HG02763 (cell line): ENCODE data around the gene MRPL50.

Experiments
- ATAC-seq: cut with Tn5 transposase; IDR thresholded peaks from one replicate; pipeline ENCODE4 v1.9.1; 2021; ENCODE audit warnings: mild to moderate bottlenecking, moderate library complexity; ENCODE audit not compliant: unreplicated experiment

MRPL50 gene

GRCh38 chr9:101381118-101381517 is 17.3 kb downstream of the MRPL50 start:
- no peak for ATAC-seq

DNA sequence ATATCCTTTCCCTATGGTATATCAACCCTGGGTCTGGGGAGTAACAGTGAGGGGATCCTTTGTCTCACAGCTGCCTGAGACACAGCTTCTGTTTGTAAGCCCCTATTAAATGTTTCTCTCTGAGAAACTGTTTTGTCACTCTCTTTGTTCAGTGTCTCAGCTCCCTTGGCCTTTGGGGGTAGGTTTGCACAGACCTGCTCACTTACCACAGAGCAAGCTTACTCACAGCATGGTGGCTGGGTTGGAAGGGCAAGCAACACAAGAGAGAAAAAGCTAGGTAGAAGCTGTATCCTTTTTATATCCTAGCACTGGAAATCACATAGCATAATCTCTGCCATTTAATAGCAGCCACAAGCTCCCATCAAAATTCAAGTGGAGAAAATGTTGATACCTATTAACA is 18.1 kb downstream of the MRPL50 start:
- no peak for ATAC-seq

- ATAC-seq, result no peak
Observed at GRCh38 chr9:101376111-101376848, 22.1 kb downstream of the MRPL50 start.

- ATAC-seq, result no peak
Observed at GRCh38 chr9:101375546-101375945, 22.9 kb downstream of the MRPL50 start.

DNA sequence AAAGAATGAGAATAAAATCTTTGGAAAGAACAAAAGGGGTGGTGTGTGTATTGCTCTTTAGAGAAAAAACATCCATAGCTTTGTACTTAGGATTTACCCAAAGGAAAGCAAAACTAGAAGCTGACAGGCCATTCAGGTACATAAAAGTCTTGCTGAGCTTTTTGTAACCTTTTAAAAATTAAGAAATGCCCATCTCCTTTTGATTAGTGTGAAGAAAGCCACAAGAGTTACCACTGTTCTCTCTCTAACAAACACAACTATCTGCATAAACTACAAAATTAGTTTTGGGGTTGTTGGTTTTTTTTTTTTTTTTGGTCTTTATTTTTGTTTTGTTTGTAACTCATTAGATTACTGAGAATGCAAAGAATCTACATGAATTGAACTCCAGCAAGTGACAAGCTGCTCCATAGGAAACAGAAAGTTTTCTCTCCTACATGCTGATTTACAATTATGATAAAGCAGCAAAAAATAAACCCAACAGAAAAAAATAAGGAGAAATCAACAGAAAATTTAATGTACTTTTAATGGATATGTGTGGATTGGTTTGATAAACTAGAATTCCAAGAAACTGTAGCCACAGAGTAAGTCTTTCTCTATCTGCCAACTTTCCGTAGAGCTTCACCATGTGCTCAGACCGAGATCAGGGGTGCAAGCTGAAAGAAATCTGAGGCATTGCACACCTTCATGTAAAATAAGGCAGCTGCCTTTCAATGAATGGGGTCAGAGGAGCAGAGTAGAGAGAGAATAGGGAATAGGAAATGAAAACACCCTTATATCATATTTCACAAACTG is 25.9 kb downstream of the MRPL50 start:
- ATAC-seq, result no peak

GRCh38 chr9:101371813-101372212 is 26.6 kb downstream of the MRPL50 start:
- no peak for ATAC-seq

DNA sequence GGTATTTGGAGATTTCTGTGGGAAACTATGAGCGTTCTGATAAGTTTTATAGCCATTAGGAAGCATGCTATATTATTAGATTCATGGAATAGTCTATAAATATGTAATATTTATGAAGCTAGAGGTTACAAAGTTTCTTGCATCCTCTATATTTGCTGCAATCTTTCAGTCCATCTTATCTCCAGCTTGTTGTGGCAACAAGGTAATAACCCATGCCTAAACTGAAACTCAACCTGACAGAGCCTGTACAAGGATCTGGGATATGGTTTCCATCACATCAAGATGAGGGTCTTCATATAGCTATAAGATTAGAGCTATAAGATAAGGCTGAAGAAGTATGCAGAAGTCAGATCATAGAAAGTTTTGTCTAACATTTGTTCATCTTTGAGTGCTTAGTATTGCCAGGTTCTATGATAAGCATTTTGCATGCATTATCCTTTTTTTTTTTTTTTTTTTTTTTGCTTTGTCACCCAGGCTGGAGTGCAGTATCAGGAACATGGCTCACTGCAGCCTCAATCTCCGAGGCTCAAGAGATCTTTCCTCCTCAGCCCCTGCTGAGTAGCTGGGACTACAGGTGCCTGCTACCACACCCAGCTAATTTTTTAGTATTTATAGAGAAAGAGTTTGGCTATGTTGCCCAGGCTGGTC is 28.4 kb downstream of the MRPL50 start:
- ATAC-seq, result no peak

DNA sequence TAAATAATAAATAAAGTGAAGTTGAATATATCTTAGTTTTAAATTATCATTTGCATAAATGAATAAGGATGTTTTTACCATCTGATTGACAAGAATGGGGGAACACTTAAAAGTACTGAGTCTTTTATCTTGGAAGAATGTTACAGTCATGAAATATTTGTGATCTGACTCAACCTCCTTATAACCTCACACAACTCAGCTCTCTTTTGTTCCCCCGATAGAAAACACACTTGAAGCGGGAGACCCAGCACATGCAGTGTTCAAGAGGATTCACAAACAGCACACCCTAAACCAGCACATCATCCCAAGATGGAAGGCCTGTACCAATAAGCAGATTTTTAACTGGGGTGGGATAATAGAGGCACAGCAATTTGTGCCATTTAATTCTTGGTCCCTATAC is 29.1 kb downstream of the MRPL50 start:
- no peak for ATAC-seq

DNA sequence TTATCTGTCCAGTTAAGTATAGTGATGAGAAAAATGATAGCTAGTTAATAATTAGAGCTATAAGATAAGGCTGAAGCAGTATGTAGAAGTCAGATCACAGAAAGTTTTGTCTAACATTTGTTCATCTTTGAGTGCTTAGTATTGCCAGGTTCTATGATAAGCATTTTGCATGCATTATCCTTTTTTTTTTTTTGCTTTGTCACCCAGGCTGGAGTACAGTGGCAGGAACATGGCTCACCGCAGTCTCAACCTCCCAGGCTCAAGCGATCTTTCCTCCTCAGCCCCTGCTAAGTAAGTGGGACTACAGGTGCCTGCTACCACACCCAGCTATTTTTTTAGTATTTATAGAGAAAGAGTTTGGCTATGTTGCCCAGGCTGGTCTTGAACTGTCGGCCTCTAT is 31.1 kb downstream of the MRPL50 start:
- no peak for ATAC-seq

DNA sequence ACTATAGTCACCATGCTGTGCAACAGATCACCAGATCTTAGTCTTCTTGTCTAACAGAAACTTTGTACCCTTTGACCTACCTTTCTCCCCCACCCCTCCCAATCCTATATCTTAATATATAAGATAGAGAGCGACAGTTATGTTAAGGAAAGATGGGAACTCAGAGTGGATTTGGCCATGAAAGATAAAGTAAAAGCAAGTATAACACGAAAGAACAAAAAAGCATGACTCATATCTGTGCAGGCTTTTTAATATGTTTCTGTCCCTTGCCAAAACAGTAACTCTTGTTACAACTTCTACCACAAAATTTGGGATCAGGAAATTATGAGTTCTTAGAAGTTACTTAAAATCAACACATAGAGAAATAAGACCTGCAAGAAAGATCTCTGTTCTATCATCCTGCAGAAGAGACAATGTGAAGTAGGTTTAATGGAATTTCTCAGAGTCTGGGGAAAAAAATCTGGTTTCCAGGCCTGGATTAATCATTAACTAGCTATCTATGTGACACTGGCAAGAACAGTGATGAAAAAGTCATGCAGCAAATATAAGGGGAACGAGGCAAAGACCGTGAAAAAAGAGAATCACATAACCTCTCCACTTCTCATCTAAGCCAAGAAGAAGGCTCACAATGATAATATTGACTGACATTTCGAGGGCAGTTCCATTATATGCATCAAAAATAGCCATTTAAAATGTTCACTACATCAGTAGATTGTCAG is 32.2 kb downstream of the MRPL50 start:
- ATAC-seq, result no peak

- no peak for ATAC-seq
Observed at GRCh38 chr9:101365181-101365580, 33.2 kb downstream of the MRPL50 start.

DNA sequence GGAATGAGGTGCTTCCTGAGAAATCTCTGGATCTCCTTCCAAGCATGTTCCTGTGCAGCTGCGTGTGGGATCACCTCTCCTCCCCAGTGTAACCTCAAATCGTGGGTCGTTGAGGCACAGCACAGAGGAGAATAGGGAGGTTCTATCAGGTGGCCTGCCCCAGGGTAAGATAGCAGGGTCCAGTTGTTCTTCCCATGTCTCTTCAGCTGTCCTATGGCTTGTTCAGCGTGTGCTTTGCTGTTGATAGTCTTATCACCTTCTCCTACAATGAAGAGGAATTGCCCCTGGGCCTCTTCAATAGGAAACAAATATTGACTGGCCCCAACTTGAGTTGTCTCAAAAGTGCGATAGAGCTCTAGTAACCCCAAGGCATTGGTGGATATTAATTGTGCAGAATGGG is 36.0 kb downstream of the MRPL50 start:
- no peak for ATAC-seq

DNA sequence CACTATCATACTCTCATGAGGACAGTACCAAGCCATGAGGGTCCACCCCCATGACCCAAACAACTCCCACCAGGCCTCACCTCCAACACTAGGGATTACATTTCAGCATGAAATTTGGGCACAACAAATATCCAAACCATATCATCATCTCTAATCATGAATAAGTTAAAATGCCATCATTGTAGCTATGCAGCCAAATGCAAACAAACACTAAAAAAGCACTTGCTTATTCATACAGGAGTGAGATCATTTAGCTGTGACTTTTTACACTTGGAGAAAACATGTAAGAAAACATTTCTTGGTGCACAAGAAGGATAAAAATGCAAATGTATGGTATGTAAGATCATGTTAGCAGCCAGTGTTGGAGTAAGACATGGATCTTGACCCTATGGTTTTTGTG is 37.8 kb downstream of the MRPL50 start:
- ATAC-seq, result no peak

GRCh38 chr9:101359679-101360078 is 38.7 kb downstream of the MRPL50 start:
- ATAC-seq, result no peak

DNA sequence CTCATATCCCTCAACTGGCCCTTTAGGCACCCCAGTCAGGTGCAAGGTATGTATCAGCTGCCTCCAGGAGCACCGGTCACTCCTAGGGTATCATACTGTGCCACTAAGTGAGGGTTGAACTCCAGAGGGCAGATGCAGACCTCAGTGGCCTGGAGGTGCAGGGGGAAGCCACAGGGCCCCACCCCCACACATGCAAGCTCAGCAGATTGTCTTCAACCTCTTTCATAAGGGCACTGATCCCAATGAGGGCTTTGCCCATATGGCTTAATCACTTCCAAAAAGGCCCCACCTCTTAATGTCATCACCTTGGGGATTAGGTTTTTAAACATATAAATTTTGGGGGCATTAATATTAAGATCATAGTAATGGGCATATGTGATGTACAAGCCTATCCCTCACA is 41.8 kb downstream of the MRPL50 start:
- ATAC-seq, result no peak

DNA sequence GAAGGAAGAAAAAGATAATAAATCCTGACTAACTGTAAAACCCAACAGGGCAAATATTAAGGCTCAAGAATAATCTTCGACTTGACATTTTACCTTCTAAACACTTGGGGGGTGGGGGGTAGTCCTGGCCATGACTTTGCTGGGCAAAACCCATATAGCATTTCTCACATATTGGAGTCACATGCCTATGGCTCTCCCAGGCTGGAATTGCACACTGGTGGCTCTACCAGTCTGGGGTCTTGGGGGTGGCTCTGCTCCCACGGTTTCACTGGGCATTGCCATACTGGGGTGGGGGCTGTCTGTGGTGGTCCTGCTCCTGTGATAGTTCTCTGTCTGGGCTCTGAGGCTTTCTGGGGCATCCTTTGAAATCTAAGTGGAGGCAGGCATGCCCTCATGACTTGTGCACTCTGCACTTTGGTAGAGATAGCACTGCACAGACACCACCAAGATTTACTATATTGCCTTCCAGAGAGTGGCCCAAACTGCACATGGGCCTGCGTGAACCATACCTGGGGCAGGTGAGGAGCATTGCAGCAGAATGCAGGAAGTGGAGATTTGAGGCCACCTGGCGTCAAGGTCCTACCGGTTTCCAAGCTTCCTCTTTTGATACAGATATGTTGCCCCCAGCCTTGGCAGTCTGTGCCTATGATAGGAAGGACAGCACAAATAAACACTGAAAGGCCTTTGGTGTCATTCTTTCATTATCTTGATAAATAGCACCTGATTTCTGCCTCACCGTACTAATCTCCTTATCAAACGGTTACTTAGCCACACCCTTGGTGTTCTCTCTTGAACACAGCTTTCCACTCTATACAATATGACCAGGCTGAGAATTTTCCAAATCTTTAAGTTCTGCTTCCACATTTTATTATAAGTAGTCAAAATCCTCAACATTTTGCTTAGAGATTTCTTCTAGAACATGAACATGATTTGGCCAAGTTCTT is 43.4 kb downstream of the MRPL50 start:
- no peak for ATAC-seq

GRCh38 chr9:101354143-101354764 is 44.2 kb downstream of the MRPL50 start:
- ATAC-seq, result no peak

GRCh38 chr9:101353683-101354082 is 44.7 kb downstream of the MRPL50 start:
- ATAC-seq, result no peak

- ATAC-seq, result no peak
Observed at GRCh38 chr9:101352892-101353463, 45.4 kb downstream of the MRPL50 start.
